GM12864 (cell line): ENCODE measurements around the gene HIPK2.

Experiments used
- DNase-seq: peaks from one replicate; pipeline ENCODE4 v3.0.0-alpha.2; 2011; ENCODE audit warnings: low read depth
- H3K4me3 ChIP-seq: 2 replicates; pipeline ENCODE4 v1.5.1; 2011; ENCODE audit warnings: mild to moderate bottlenecking, low read depth, low read length, control low read depth
- CTCF ChIP-seq: IDR thresholded peaks from 2 replicates; pipeline ENCODE4 v1.5.1; 2011; ENCODE audit warnings: low read depth, mild to moderate bottlenecking, moderate library complexity, low read length, control low read depth, inconsistent platforms; ENCODE audit errors: missing control alignments

HIPK2 gene

GRCh38 chr7:139573871-139574270, 203.9 kb downstream of the HIPK2 start:
- no peak for TF ChIP-seq CTCF
- DNase-seq: no peak
- H3K4me3 ChIP-seq: no peak overlapping the region

GRCh38 chr7:139572704-139573385, 205.0 kb downstream of the HIPK2 start:
- TF ChIP-seq CTCF: no peak
- H3K4me3 ChIP-seq: no peak overlapping the region
- no peak for DNase-seq

GRCh38 chr7:139572071-139572470, 205.7 kb downstream of the HIPK2 start:
- DNase-seq: no peak
- H3K4me3 ChIP-seq: no peak overlapping the region
- TF ChIP-seq CTCF: no peak

GRCh38 chr7:139571651-139572050, 206.1 kb downstream of the HIPK2 start:
- DNase-seq: no peak

GRCh38 chr7:139571190-139571589, 206.6 kb downstream of the HIPK2 start:
- no peak for TF ChIP-seq CTCF
- DNase-seq: no peak
- no peak overlapping the region for H3K4me3 ChIP-seq

More at GRCh38 chr7:139571651-139572050, 206.1 kb downstream of the HIPK2 start:
- TF ChIP-seq CTCF: no peak
- no peak overlapping the region for H3K4me3 ChIP-seq

GRCh38 chr7:139570626-139571025, 207.2 kb downstream of the HIPK2 start:
- no peak for TF ChIP-seq CTCF
- no peak overlapping the region for H3K4me3 ChIP-seq
- DNase-seq: no peak

GRCh38 chr7:139570119-139570518, 207.7 kb downstream of the HIPK2 start:
- no peak overlapping the region for H3K4me3 ChIP-seq
- no peak for DNase-seq
- TF ChIP-seq CTCF: no peak
